ENCODE results near the gene VAMP5.
A peak's percentile ranks its signal among the peaks of the same experiment; 100 is the strongest.
"Not testable (repeated sequence)": the region's sequence is repeated elsewhere in the genome, so short reads cannot be mapped to it uniquely, and the experiment has no call there.

Gene VAMP5

GRCh38 chr2:85584857-85585780 lies 888 bp downstream of the VAMP5 start:
- DNase-seq: peak; percentile 21

GRCh38 chr2:85585781-85586105 lies 1.5 kb downstream of the VAMP5 start:
- DNase-seq: no peak

GRCh38 chr2:85588236-85588635 lies 4.0 kb downstream of the VAMP5 start:
- no peak for DNase-seq

- no peak for DNase-seq
These were observed 4.4 kb downstream of the VAMP5 start for GRCh38 chr2:85588645-85589044.

- DNase-seq: no peak
These were observed 5.0 kb downstream of the VAMP5 start for GRCh38 chr2:85589181-85589580.

GRCh38 chr2:85589982-85590791 lies 6.0 kb downstream of the VAMP5 start:
- no peak for DNase-seq

- no peak for DNase-seq
These were observed 6.7 kb downstream of the VAMP5 start for GRCh38 chr2:85590950-85591349.

GRCh38 chr2:85591563-85591962 lies 7.3 kb downstream of the VAMP5 start:
- no peak for DNase-seq

GRCh38 chr2:85592299-85592698 lies 8.1 kb downstream of the VAMP5 start:
- DNase-seq: not testable (repeated sequence)

- DNase-seq: no peak
These were observed 8.8 kb downstream of the VAMP5 start for GRCh38 chr2:85593023-85593422.

- DNase-seq: no peak
These were observed 10.6 kb downstream of the VAMP5 start for GRCh38 chr2:85594715-85595300.

- DNase-seq: peak; percentile 91
These were observed 11.2 kb downstream of the VAMP5 start, which contains the start of gene RNF181 for GRCh38 chr2:85595301-85596025. RNF181 (plus strand) TSS chr2:85595745; CDS start chr2:85595764, 19 bp downstream.

- DNase-seq: peak; percentile 47
These were observed 11.7 kb downstream of the VAMP5 start for GRCh38 chr2:85596026-85596333.

GRCh38 chr2:85596486-85597143 lies 12.4 kb downstream of the VAMP5 start:
- DNase-seq: no peak

- no peak for DNase-seq
These were observed 13.0 kb downstream of the VAMP5 start for GRCh38 chr2:85597241-85597640.

- DNase-seq: no peak
These were observed 14.5 kb downstream of the VAMP5 start for GRCh38 chr2:85598594-85599340.

- no peak for DNase-seq
These were observed 15.4 kb downstream of the VAMP5 start for GRCh38 chr2:85599468-85600234.

- no peak for DNase-seq
These were observed 16.0 kb downstream of the VAMP5 start for GRCh38 chr2:85600235-85600575.

- no peak for DNase-seq
These were observed 16.9 kb downstream of the VAMP5 start for GRCh38 chr2:85600951-85601770.
